SW480 (cell line): ENCODE measurements around the gene RPH3AL.
"Not testable (repeated sequence)": the region's sequence is repeated elsewhere in the genome, so short reads cannot be mapped to it uniquely, and the experiment has no call there.

Experiments used
- DNase-seq: peaks from one replicate; pipeline ENCODE4 v3.0.0-alpha.2; 2016; ENCODE audit warnings: low spot score

The RPH3AL gene

GRCh38 chr17:319266-319665 is 33.3 kb downstream of the RPH3AL start:
- DNase-seq, result no peak

GRCh38 chr17:317070-317469 is 35.5 kb downstream of the RPH3AL start:
- not testable (repeated sequence) for DNase-seq

- not testable (repeated sequence) for DNase-seq
These were observed 37.2 kb downstream of the RPH3AL start for GRCh38 chr17:315399-315798.

GRCh38 chr17:314614-314944 is 38.0 kb downstream of the RPH3AL start:
- not testable (repeated sequence) for DNase-seq

- DNase-seq, result no peak
These were observed 38.5 kb downstream of the RPH3AL start for GRCh38 chr17:313911-314613.

- no peak for DNase-seq
These were observed 39.4 kb downstream of the RPH3AL start for GRCh38 chr17:313231-313630.

GRCh38 chr17:312476-313148 is 40.0 kb downstream of the RPH3AL start:
- DNase-seq, result no peak

GRCh38 chr17:311119-311782 is 41.4 kb downstream of the RPH3AL start:
- no peak for DNase-seq

- no peak for DNase-seq
These were observed 42.2 kb downstream of the RPH3AL start for GRCh38 chr17:310111-311010.

GRCh38 chr17:309361-309888 is 43.2 kb downstream of the RPH3AL start:
- DNase-seq, result no peak

- no peak for DNase-seq
These were observed 44.7 kb downstream of the RPH3AL start for GRCh38 chr17:307741-308507.

- DNase-seq, result no peak
These were observed 45.3 kb downstream of the RPH3AL start for GRCh38 chr17:307295-307691.

- DNase-seq, result no peak
These were observed 45.9 kb downstream of the RPH3AL start for GRCh38 chr17:306536-307294.

- DNase-seq, result no peak
These were observed 46.5 kb downstream of the RPH3AL start for GRCh38 chr17:306116-306515.

- peak; percentile 6 for DNase-seq
These were observed 47.3 kb downstream of the RPH3AL start for GRCh38 chr17:305090-305976.

- DNase-seq, result no peak
These were observed 48.1 kb downstream of the RPH3AL start for GRCh38 chr17:304461-304860.

- DNase-seq, result no peak
These were observed 49.4 kb downstream of the RPH3AL start for GRCh38 chr17:303168-303567.

GRCh38 chr17:302300-302698 is 50.3 kb downstream of the RPH3AL start:
- no peak for DNase-seq

GRCh38 chr17:301681-302299 is 50.8 kb downstream of the RPH3AL start:
- DNase-seq, result peak; percentile 63
